ENCODE measurements around the gene PIP4K2A. TPM values are rescaled to one million over a fixed set of nuclear protein-coding genes. Genes with fewer than 3 reads are reported as not detected.

PIP4K2A gene
- total and polyA plus RNA-seq, 2 of the 13 experiments (the other 11 are each of a cell fraction or from before 2014, with no cell fraction given): 9.1 to 22.6 TPM

DNA sequence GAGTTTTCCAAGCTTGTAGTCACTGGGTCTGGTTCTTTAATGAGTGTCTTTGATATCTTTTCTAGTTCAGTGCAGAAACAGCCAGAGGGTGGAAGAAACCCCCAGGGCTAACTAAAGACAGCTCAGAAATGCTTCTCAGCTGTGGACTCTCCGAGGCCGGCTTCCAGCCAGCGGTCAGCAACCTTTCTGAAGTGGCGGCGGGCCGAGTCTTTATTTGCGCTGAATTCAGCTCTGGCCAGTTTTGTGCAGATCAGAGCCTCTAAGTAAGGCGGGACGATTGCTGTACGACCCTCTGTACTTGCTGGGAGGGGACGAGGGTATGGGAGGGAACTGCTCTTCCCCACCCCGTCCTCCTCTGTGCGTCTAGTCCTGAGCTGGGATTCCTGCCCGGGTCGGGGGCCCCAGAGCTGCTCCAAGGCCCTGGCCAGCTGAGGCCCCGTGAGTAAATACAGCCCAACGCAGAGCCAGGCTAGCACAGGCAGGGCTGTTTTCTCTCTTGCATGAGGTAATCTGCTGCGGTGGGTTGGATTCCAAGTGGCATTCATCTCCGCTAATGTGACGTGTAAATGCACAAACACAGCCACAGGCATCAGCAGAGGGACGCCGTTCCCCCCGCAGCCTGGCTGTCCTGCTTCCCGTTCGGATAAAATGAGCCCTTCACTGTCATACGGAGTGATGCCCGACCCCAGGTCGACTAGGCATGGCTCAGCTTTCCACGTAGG, 159.8 kb downstream of the PIP4K2A start:
- TF ChIP-seq, protein P1, sequence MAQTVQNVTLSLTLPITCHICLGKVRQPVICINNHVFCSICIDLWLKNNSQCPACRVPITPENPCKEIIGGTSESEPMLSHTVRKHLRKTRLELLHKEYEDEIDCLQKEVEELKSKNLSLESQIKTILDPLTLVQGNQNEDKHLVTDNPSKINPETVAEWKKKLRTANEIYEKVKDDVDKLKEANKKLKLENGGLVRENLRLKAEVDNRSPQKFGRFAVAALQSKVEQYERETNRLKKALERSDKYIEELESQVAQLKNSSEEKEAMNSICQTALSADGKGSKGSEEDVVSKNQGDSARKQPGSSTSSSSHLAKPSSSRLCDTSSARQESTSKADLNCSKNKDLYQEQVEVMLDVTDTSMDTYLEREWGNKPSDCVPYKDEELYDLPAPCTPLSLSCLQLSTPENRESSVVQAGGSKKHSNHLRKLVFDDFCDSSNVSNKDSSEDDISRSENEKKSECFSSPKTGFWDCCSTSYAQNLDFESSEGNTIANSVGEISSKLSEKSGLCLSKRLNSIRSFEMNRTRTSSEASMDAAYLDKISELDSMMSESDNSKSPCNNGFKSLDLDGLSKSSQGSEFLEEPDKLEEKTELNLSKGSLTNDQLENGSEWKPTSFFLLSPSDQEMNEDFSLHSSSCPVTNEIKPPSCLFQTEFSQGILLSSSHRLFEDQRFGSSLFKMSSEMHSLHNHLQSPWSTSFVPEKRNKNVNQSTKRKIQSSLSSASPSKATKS (CRISPR knock-in tag; IDR thresholded peaks at IDR 0.05): no peak
- no peak for TF ChIP-seq YEATS2 (CRISPR knock-in tag; IDR thresholded peaks at IDR 0.05; ENCODE audit: borderline replicate concordance)
- TF ChIP-seq U2AF1 (optimal IDR thresholded peaks at IDR 0.05; ENCODE audit: low read depth, low read length): no peak
- no peak for TF ChIP-seq XBP1 (CRISPR knock-in tag; IDR thresholded peaks at IDR 0.05)
- TF ChIP-seq GPN1 (CRISPR knock-in tag; IDR thresholded peaks at IDR 0.05; ENCODE audit: borderline replicate concordance): no peak
- TF ChIP-seq NBN (conservative IDR thresholded peaks at IDR 0.05): no peak
- no peak for TF ChIP-seq GLI4 (CRISPR knock-in tag; IDR thresholded peaks at IDR 0.05; ENCODE audit: borderline replicate concordance)
- no peak for TF ChIP-seq MEF2D (CRISPR knock-in tag; IDR thresholded peaks at IDR 0.05)
- TF ChIP-seq MIXL1 (CRISPR knock-in tag; IDR thresholded peaks at IDR 0.05): no peak
- TF ChIP-seq, protein P2, sequence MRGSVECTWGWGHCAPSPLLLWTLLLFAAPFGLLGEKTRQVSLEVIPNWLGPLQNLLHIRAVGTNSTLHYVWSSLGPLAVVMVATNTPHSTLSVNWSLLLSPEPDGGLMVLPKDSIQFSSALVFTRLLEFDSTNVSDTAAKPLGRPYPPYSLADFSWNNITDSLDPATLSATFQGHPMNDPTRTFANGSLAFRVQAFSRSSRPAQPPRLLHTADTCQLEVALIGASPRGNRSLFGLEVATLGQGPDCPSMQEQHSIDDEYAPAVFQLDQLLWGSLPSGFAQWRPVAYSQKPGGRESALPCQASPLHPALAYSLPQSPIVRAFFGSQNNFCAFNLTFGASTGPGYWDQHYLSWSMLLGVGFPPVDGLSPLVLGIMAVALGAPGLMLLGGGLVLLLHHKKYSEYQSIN (CRISPR knock-in tag; IDR thresholded peaks at IDR 0.05; ENCODE audit: borderline replicate concordance): no peak
- TF ChIP-seq ZNF850 (CRISPR knock-in tag; conservative IDR thresholded peaks at IDR 0.05): no peak
- TF ChIP-seq, protein P3, sequence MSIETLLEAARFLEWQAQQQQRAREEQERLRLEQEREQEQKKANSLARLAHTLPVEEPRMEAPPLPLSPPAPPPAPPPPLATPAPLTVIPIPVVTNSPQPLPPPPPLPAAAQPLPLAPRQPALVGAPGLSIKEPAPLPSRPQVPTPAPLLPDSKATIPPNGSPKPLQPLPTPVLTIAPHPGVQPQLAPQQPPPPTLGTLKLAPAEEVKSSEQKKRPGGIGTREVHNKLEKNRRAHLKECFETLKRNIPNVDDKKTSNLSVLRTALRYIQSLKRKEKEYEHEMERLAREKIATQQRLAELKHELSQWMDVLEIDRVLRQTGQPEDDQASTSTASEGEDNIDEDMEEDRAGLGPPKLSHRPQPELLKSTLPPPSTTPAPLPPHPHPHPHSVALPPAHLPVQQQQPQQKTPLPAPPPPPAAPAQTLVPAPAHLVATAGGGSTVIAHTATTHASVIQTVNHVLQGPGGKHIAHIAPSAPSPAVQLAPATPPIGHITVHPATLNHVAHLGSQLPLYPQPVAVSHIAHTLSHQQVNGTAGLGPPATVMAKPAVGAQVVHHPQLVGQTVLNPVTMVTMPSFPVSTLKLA (IDR thresholded peaks at IDR 0.05): no peak
- TF ChIP-seq ZNF232 (CRISPR knock-in tag; IDR thresholded peaks at IDR 0.05; ENCODE audit: borderline replicate concordance): no peak
- no peak for TF ChIP-seq KLF6 (CRISPR knock-in tag; IDR thresholded peaks at IDR 0.05)
- no peak for TF ChIP-seq ZNF775 (CRISPR knock-in tag; IDR thresholded peaks at IDR 0.05; ENCODE audit: borderline replicate concordance)
- H3K79me2 ChIP-seq (ENCODE audit: insufficient read depth, low read length): no peaks in the 10 kb centered on the region
- POLR2A ChIA-PET: no interaction called here
- in situ Hi-C loops (cut with HindIII; ENCODE audit: extremely low pct_ligation_motif_present, low pct_unique_long_range_greater_than_20kb): loop anchor here (25.0 kb wide), 1 partner anchor 567 kb away; no protein-coding TSS in a partner anchor
- CTCF ChIA-PET (ENCODE audit: low intra/inter-chr PET ratio, low total read pairs): no interaction called here
- ATAC-seq: no peak
- H3K36me3 ChIP-seq (replicated peaks in 1 of 2; ENCODE audit: control insufficient read depth in 1 of 2, insufficient read depth in 2 of 2, low read length in 2 of 2): peaks cover 0 to 3% of the 10 kb centered on the region in 2 experiments; a peak in 3 of 5 replicates
- H2AFZ ChIP-seq (ENCODE audit: low read length): no peak overlapping the region
- H3K9ac ChIP-seq (ENCODE audit: insufficient read depth, low read depth, low read length): no peak overlapping the region
- no peak overlapping the region for H3K27ac ChIP-seq (ENCODE audit: extremely low read length, insufficient read depth, low read length)
- H3K4me2 ChIP-seq (ENCODE audit: low read depth, low read length): no peak overlapping the region
- no peaks in the 10 kb centered on the region for H3K9me3 ChIP-seq (ENCODE audit: low read length)
- no peak for DNase-seq (ENCODE audit: low spot score)
- WGBS (ENCODE audit: low lambda C conversion rate): 96% methylated on average over 26 of the region's 29 CpGs
- H3K4me1 ChIP-seq (ENCODE audit: insufficient read depth, low read length): no peaks in the 10 kb centered on the region
- no peak for FAIRE-seq
- intact Hi-C loops (cut with micrococcal nuclease; ENCODE audit: unreplicated experiment): no loop called here
- no peak overlapping the region for H3K4me3 ChIP-seq (replicated peaks in 1 of 3; ENCODE audit: insufficient read depth in 1 of 3, low read depth in 2 of 3, low read length in 3 of 3)
- no peaks in the 10 kb centered on the region for H3K27me3 ChIP-seq (ENCODE audit: control insufficient read depth in 1 of 2, insufficient read depth in 2 of 2, low read length in 2 of 2)
- H4K20me1 ChIP-seq (ENCODE audit: insufficient read depth, low read length): no peaks in the 10 kb centered on the region
- BruUV-seq (replicated peaks): no TSS peak
